HepG2 (cell line): ENCODE measurements around the gene MRGPRF.

Experiments
- DZIP1 ChIP-seq: sonication (generic); formaldehyde crosslinking; IDR thresholded peaks from 2 replicates; pipeline ENCODE4 v1.5.0; 2020; ENCODE audit warnings: mild to moderate bottlenecking, missing genetic modification reagents
- FOXA3 ChIP-seq: IDR thresholded peaks from 2 replicates; pipeline ENCODE4 v1.6.1; 2016; ENCODE audit warnings: missing genetic modification reagents, missing compliant biosample characterization

GRCh38 chr11:68983801-68984200 lies 29.2 kb downstream of the MRGPRF start:
- no peak for TF ChIP-seq DZIP1 (CRISPR knock-in tag)
- TF ChIP-seq FOXA3: no peak
